HFFc6 (cell line): ENCODE data around the gene DDX42. TPM values are rescaled to one million over a fixed set of nuclear protein-coding genes. Genes with fewer than 3 reads are reported as not detected.
A peak's percentile ranks its signal among the peaks of the same experiment; 100 is the strongest.
"Not testable (repeated sequence)": the region's sequence is repeated elsewhere in the genome, so short reads cannot be mapped to it uniquely, and the experiment has no call there.

ENCODE experiments used
- DNase-seq: peaks from one replicate; pipeline ENCODE4 v3.0.0-alpha.2; 2018
- H3K27ac Mint-ChIP-seq: 2 replicates; pipeline ENCODE4 v1.8.0; 2020; ENCODE audit warnings: mild to moderate bottlenecking, mixed read lengths
- H3K27me3 Mint-ChIP-seq: 2 replicates; pipeline ENCODE4 v1.8.0; 2021; ENCODE audit warnings: mild to moderate bottlenecking, moderate library complexity, mixed read lengths; ENCODE audit not compliant: insufficient read depth
- H3K36me3 Mint-ChIP-seq: 2 replicates; pipeline ENCODE4 v1.8.0; 2021; ENCODE audit warnings: low read depth, mixed read lengths
- H3K4me1 Mint-ChIP-seq: 2 replicates; pipeline ENCODE4 v1.8.0; 2020; ENCODE audit warnings: low read depth, mixed read lengths
- H3K4me3 Mint-ChIP-seq: 2 replicates; pipeline ENCODE4 v1.8.0; 2020; ENCODE audit warnings: mild to moderate bottlenecking, moderate library complexity, mixed read lengths
- H3K9me3 Mint-ChIP-seq: 2 replicates; pipeline ENCODE4 v1.8.0; 2020; ENCODE audit warnings: mild to moderate bottlenecking, mixed read lengths
- CTCF ChIP-seq: fragments of 200-600 bp; sonication (generic); IDR thresholded peaks from 2 replicates; pipeline ENCODE4 v1.5.0; 2021; ENCODE audit warnings: antibody characterized with exemption, mild to moderate bottlenecking
- total RNA-seq, 6 experiments: library from RNA; stranded (reverse); fragmentation: NEBNext Ultra II Directional; extraction: Animal tissue kit (Norgen Biotek cat#: 25700); gene quantifications; 2 replicates in 1 of 6; 3 replicates in 5 of 6; pipeline ENCODE4 v1.2.3, GENCODE V29; 2021

Gene DDX42
- total RNA-seq, 6 experiments from 2014 or later: 76.2 to 88.4 (median 80.2) TPM

- Mint-ChIP-seq H3K4me3 (no peak overlapping the region), H3K27ac (no peak overlapping the region), H3K9me3 (no peaks in the 10 kb centered on the region), H3K4me1 (peaks cover 11% of the 10 kb centered on the region), H3K27me3 (no peaks in the 10 kb centered on the region), H3K36me3 (peaks cover 30% of the 10 kb centered on the region)
- DNase-seq: no peak
- TF ChIP-seq CTCF: no peak
These were observed 16.1 kb downstream of the DDX42 start for GRCh38 chr17:63790057-63790456.

GRCh38 chr17:63792055-63792729 lies 18.2 kb downstream of the DDX42 start:
- Mint-ChIP-seq H3K9me3 (no peaks in the 10 kb centered on the region), H3K27ac (no peak overlapping the region), H3K36me3 (peaks cover 30% of the 10 kb centered on the region), H3K27me3 (no peaks in the 10 kb centered on the region), H3K4me3 (no peak overlapping the region), H3K4me1 (no peaks in the 10 kb centered on the region)
- TF ChIP-seq CTCF: no peak
- no peak for DNase-seq

GRCh38 chr17:63796375-63796774 lies 22.4 kb downstream of the DDX42 start:
- H3K4me3 Mint-ChIP-seq, H3K27me3 Mint-ChIP-seq, H3K4me1 Mint-ChIP-seq, DNase-seq, H3K9me3 Mint-ChIP-seq, H3K27ac Mint-ChIP-seq: not testable (repeated sequence)
- H3K36me3 Mint-ChIP-seq: peaks cover 44% of the 10 kb centered on the region

GRCh38 chr17:63798572-63799106 lies 24.7 kb downstream of the DDX42 start:
- Mint-ChIP-seq H3K4me1 (no peaks in the 10 kb centered on the region), H3K4me3 (no peak overlapping the region), H3K27me3 (no peaks in the 10 kb centered on the region), H3K9me3 (no peaks in the 10 kb centered on the region), H3K27ac (no peak overlapping the region), H3K36me3 (peaks cover 38% of the 10 kb centered on the region)
- no peak for DNase-seq
- no peak for TF ChIP-seq CTCF

- Mint-ChIP-seq H3K9me3 (no peaks in the 10 kb centered on the region), H3K27me3 (no peaks in the 10 kb centered on the region), H3K36me3 (peaks cover 36% of the 10 kb centered on the region), H3K27ac (peak overlapping the region; percentile 12; the same call in 1 of the 2 replicates), H3K4me3 (no peak overlapping the region), H3K4me1 (no peaks in the 10 kb centered on the region)
- no peak for TF ChIP-seq CTCF
- DNase-seq: no peak
These were observed 26.8 kb downstream of the DDX42 start for GRCh38 chr17:63800783-63801182.

GRCh38 chr17:63804328-63804727 lies 30.4 kb downstream of the DDX42 start:
- H3K27ac Mint-ChIP-seq: peak overlapping the region; percentile 7; the same call in 1 of the 2 replicates
- H3K4me1 Mint-ChIP-seq: no peaks in the 10 kb centered on the region
- TF ChIP-seq CTCF: no peak
- H3K36me3 Mint-ChIP-seq: peaks cover 51% of the 10 kb centered on the region
- no peak for DNase-seq
- H3K4me3 Mint-ChIP-seq: no peak overlapping the region
- H3K27me3 Mint-ChIP-seq: no peaks in the 10 kb centered on the region
- H3K9me3 Mint-ChIP-seq: no peaks in the 10 kb centered on the region
